Endothelial cell of umbilical vein (primary cell): ENCODE measurements around the gene CD86. TPM values are rescaled to one million over a fixed set of nuclear protein-coding genes. Genes with fewer than 3 reads are reported as not detected.

Experiments used
- BruUV-seq: library from RNA; stranded (reverse); fragments of 400-500 nt; replicated peaks from 2 replicates; lab custom pipeline; 2021; lab: Mats Ljungman, UMichigan
- CTCF ChIA-PET: fragments of 300-600, 350-600 bp; sonication (Branson Sonifier 250); formaldehyde crosslinking; loops from one replicate; lab custom pipeline; 2021; ENCODE audit warnings: antibody characterized with exemption, inconsistent platforms; lab: Charles Lee
- POLR2A ChIA-PET: fragments of 300-600, 350-600 bp; sonication (Branson Sonifier 250); formaldehyde crosslinking; loops from one replicate; lab custom pipeline; 2021; ENCODE audit warnings: antibody characterized with exemption, inconsistent platforms; lab: Charles Lee
- DNase-seq: peaks from one replicate; pipeline ENCODE4 v3.0.0-alpha.2; 2011; ENCODE audit warnings: low read depth, low spot score
- FAIRE-seq: peaks from 2 replicates; lab custom pipeline; 2011; peaks lifted over from hg19 to GRCh38; lab: Jason Lieb, UNC
- H2AFZ ChIP-seq: 2 replicates; pipeline ENCODE4 v1.6.0; 2012; ENCODE audit warnings: low read depth, low read length, control low read depth, inconsistent platforms
- H3K27ac ChIP-seq: 2 replicates; pipeline ENCODE4 v1.5.1; 2011; ENCODE audit warnings: low read depth, mild to moderate bottlenecking, control low read depth, low read length, moderate library complexity; ENCODE audit not compliant: insufficient read depth
- H3K27me3 ChIP-seq, 2 experiments: 2 replicates each; pipeline versions ENCODE4 v1.6.0 to v1.6.1; 2011; ENCODE audit warnings: low read length in 2 of 2, mixed read lengths in 1 of 2; ENCODE audit not compliant: control insufficient read depth in 2 of 2, insufficient read depth in 2 of 2
- H3K36me3 ChIP-seq, 2 experiments: 2 replicates in 1 of 2; 3 replicates in 1 of 2; pipeline ENCODE4 v1.5.1; 2011; ENCODE audit warnings: low read length in 2 of 2, mild to moderate bottlenecking in 1 of 2, moderate library complexity in 1 of 2; ENCODE audit not compliant: control insufficient read depth in 2 of 2, insufficient read depth in 2 of 2; ENCODE audit errors: extremely low read depth in 1 of 2
- H3K4me1 ChIP-seq: 3 replicates; pipeline ENCODE4 v1.5.1; 2011; ENCODE audit warnings: mild to moderate bottlenecking, low read length; ENCODE audit not compliant: control insufficient read depth, insufficient read depth; ENCODE audit errors: extremely low read depth
- H3K4me2 ChIP-seq: 2 replicates; pipeline ENCODE4 v1.6.1; 2011; ENCODE audit warnings: low read length, control low read depth, mixed read lengths; ENCODE audit not compliant: insufficient read depth
- H3K4me3 ChIP-seq, 3 experiments: fragments of 200-600 bp in 1 of 3; sonication (generic), shearing (Covaris generic) in 1 of 3; replicated peaks in 1 of 3; 2 replicates each; pipeline ENCODE4 v1.5.1; 2011 to 2016; ENCODE audit warnings: control low read depth in 3 of 3, low read length in 3 of 3, mild to moderate bottlenecking in 2 of 3, inconsistent platforms in 1 of 3, low read depth in 1 of 3, moderate library complexity in 1 of 3; ENCODE audit not compliant: insufficient read depth in 1 of 3
- H3K79me2 ChIP-seq: 2 replicates; pipeline ENCODE4 v1.6.0; 2012; ENCODE audit warnings: low read length, inconsistent platforms; ENCODE audit not compliant: control insufficient read depth, insufficient read depth
- H3K9ac ChIP-seq: replicated peaks from 2 replicates; pipeline ENCODE3; 2011; ENCODE audit warnings: low read length, control low read depth; ENCODE audit not compliant: insufficient read depth; ENCODE audit errors: extremely low read depth
- H3K9me1 ChIP-seq: replicated peaks from 3 replicates; pipeline ENCODE4 v1.6.0; 2011; ENCODE audit warnings: mild to moderate bottlenecking, low read length; ENCODE audit not compliant: control insufficient read depth, insufficient read depth; ENCODE audit errors: extremely low read depth
- H3K9me3 ChIP-seq: replicated peaks from 2 replicates; pipeline ENCODE4 v1.5.1; 2012; ENCODE audit warnings: low read length, inconsistent platforms; ENCODE audit not compliant: control insufficient read depth, insufficient read depth
- H4K20me1 ChIP-seq: replicated peaks from 2 replicates; pipeline ENCODE3; 2011; ENCODE audit warnings: mild to moderate bottlenecking, low read length; ENCODE audit not compliant: control insufficient read depth, insufficient read depth; ENCODE audit errors: extremely low read depth
- EZH2 ChIP-seq: IDR thresholded peaks from 2 replicates; pipeline ENCODE4 v1.6.1; 2012; ENCODE audit warnings: borderline replicate concordance, low read depth, mild to moderate bottlenecking, moderate library complexity, low read length, inconsistent platforms; ENCODE audit not compliant: severe bottlenecking
- FOS ChIP-seq: IDR thresholded peaks from 2 replicates; pipeline ENCODE4 v1.6.1; 2011; ENCODE audit warnings: mild to moderate bottlenecking, low read length, moderate library complexity, borderline replicate concordance; ENCODE audit not compliant: insufficient read depth
- GATA2 ChIP-seq: IDR thresholded peaks from 2 replicates; pipeline ENCODE4 v1.7.0; 2011; ENCODE audit warnings: low read depth, mild to moderate bottlenecking, moderate library complexity, mixed read lengths, low read length; ENCODE audit not compliant: insufficient read length, insufficient read depth
- JUN ChIP-seq: IDR thresholded peaks from 2 replicates; pipeline ENCODE4 v1.6.1; 2011; ENCODE audit warnings: borderline replicate concordance, low read depth; ENCODE audit not compliant: insufficient read length, insufficient read depth
- MYC ChIP-seq: IDR thresholded peaks from one replicate; pipeline ENCODE4 v1.6.1; 2011; ENCODE audit warnings: mild to moderate bottlenecking, low read depth, low read length
- POLR2A ChIP-seq: IDR thresholded peaks from 2 replicates; pipeline ENCODE4 v1.6.1; 2012; ENCODE audit warnings: low read depth, mild to moderate bottlenecking, control low read depth, low read length
- POLR2AphosphoS5 ChIP-seq: IDR thresholded peaks from 2 replicates; pipeline ENCODE4 v1.6.1; 2012; ENCODE audit warnings: low read depth, mild to moderate bottlenecking, control low read depth, low read length, moderate library complexity; ENCODE audit not compliant: insufficient read depth
- dilution Hi-C: fragments of 300-500 bp; cut with MboI; formaldehyde crosslinking; loops from one replicate; pipeline ENCODE4 v1.15.0; 2019; ENCODE audit warnings: low sequenced_read_pairs; ENCODE audit not compliant: extremely low pct_ligation_motif_present
- intact Hi-C: fragments of 100-400 bp; cut with micrococcal nuclease; formaldehyde crosslinking; loops from one replicate; pipeline ENCODE4 v1.10.0; 2022
- polyA plus RNA-seq, 4 experiments: library from polyadenylated mRNA; depleted of rRNA in 3 of 4; stranded (reverse) in 3 of 4; unstranded in 1 of 4; fragments of >200 nt; gene quantifications; 2 replicates each; pipeline versions ENCODE4 v1.2.1 to v1.2.3, GENCODE V29; 2011 to 2012; ENCODE audit warnings: missing spikeins in 1 of 4
- total RNA-seq: library from RNA; stranded (reverse); gene quantifications from 2 replicates; pipeline ENCODE4 v1.2.3, GENCODE V29; 2021
- TF ChIP-seq, protein P1 (sequence below): IDR thresholded peaks from 2 replicates; pipeline ENCODE4 v1.6.1; 2011; ENCODE audit not compliant: insufficient read depth, insufficient read length
- TF ChIP-seq, protein P2 (sequence below), 2 donors: IDR thresholded peaks; 1 replicate in 1 of 2; 2 replicates in 1 of 2; pipeline ENCODE4 v1.5.1; 2011; ENCODE audit warnings: low read length in 2 of 2, mild to moderate bottlenecking in 2 of 2, moderate library complexity in 2 of 2, control low read depth in 1 of 2, inconsistent platforms in 1 of 2, low read depth in 1 of 2; ENCODE audit not compliant: insufficient read depth in 1 of 2; ENCODE audit errors: extremely low read depth in 1 of 2

CD86 gene
- total and polyA plus RNA-seq, 2 donors (not counting 3 experiments of a cell fraction or from before 2014, with no cell fraction given): not detected

DNA sequence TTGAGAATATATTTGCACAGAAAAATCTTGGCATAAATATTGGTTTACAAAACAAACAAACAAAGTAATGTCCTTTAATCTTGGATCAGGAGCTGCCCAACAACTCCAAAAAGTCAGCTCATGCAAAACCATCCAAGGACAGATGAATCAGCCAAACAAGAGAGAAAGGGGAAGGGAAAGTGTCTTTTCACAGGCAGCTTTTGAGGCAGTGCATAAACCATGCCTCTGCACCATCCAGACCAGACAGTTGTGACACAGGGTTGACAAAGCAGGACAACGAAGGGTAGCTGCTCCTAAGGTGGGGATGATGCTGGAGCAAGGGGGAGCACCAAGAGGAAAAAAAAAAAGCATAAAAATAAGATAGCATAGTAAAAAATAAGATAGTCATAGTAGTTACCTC, 8.7 kb downstream of the CD86 start:
- POLR2A ChIA-PET: no interaction called here
- no peaks in the 10 kb centered on the region for H3K27me3 ChIP-seq
- intact Hi-C loops: no loop called here

More for the DNA sequence above, 8.7 kb downstream of the CD86 start:
- no TSS peak for BruUV-seq
- dilution Hi-C loops: no loop called here
- Histone ChIP-seq H3K27ac (no peak overlapping the region), H3K9me3 (no peaks in the 10 kb centered on the region), H3K9me1 (no peaks in the 10 kb centered on the region), H3K4me2 (no peak overlapping the region), H3K4me3 (no peak overlapping the region), H4K20me1 (no peaks in the 10 kb centered on the region), H2AFZ (no peak overlapping the region), H3K36me3 (no peaks in the 10 kb centered on the region), H3K4me1 (no peaks in the 10 kb centered on the region), H3K9ac (no peak overlapping the region), H3K79me2 (no peaks in the 10 kb centered on the region)
- no peak for FAIRE-seq
- CTCF ChIA-PET: no interaction called here
- no peak for DNase-seq
- TF ChIP-seq MYC (no peak), JUN (no peak), EZH2 (no peak), POLR2AphosphoS5 (no peak), POLR2A (no peak), GATA2 (no peak), FOS (no peak)
- TF ChIP-seq, protein P1, sequence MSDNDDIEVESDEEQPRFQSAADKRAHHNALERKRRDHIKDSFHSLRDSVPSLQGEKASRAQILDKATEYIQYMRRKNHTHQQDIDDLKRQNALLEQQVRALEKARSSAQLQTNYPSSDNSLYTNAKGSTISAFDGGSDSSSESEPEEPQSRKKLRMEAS: no peak
- TF ChIP-seq, protein P2, sequence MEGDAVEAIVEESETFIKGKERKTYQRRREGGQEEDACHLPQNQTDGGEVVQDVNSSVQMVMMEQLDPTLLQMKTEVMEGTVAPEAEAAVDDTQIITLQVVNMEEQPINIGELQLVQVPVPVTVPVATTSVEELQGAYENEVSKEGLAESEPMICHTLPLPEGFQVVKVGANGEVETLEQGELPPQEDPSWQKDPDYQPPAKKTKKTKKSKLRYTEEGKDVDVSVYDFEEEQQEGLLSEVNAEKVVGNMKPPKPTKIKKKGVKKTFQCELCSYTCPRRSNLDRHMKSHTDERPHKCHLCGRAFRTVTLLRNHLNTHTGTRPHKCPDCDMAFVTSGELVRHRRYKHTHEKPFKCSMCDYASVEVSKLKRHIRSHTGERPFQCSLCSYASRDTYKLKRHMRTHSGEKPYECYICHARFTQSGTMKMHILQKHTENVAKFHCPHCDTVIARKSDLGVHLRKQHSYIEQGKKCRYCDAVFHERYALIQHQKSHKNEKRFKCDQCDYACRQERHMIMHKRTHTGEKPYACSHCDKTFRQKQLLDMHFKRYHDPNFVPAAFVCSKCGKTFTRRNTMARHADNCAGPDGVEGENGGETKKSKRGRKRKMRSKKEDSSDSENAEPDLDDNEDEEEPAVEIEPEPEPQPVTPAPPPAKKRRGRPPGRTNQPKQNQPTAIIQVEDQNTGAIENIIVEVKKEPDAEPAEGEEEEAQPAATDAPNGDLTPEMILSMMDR (IDR thresholded peaks at IDR 0.05; ENCODE audit: extremely low read depth in 1 of 2, insufficient read depth in 1 of 2, low read depth in 1 of 2, low read length in 2 of 2): no peak
